HG03175 (cell line): ENCODE data around the gene SPATA6.
"Not testable (repeated sequence)": the region's sequence is repeated elsewhere in the genome, so short reads cannot be mapped to it uniquely, and the experiment has no call there.

Source experiments
- ATAC-seq: cut with Tn5 transposase; IDR thresholded peaks from one replicate; pipeline ENCODE4 v1.9.1; 2021; ENCODE audit warnings: mild to moderate bottlenecking, moderate library complexity; ENCODE audit not compliant: unreplicated experiment

The SPATA6 gene

GRCh38 chr1:48471691-48472576, at the start of gene SPATA6:
Gene SPATA6 (minus strand): TSS chr1:48472204. CDS start chr1:48472008, 196 bp downstream.
- ATAC-seq = peak; percentile 99

GRCh38 chr1:48519896-48520295, 47.9 kb upstream of the SPATA6 start:
- not testable (repeated sequence) for ATAC-seq

GRCh38 chr1:48506870-48507269, 34.9 kb upstream of the SPATA6 start:
- no peak for ATAC-seq

- no peak for ATAC-seq
Observed at GRCh38 chr1:48500541-48501450, 28.8 kb upstream of the SPATA6 start.

- ATAC-seq = no peak
Observed at GRCh38 chr1:48499211-48499735, 27.3 kb upstream of the SPATA6 start.

GRCh38 chr1:48498096-48498791, 26.2 kb upstream of the SPATA6 start:
- ATAC-seq = peak; percentile 84

- ATAC-seq = no peak
Observed at GRCh38 chr1:48495911-48496310, 23.9 kb upstream of the SPATA6 start.

- no peak for ATAC-seq
Observed at GRCh38 chr1:48495166-48495565, 23.2 kb upstream of the SPATA6 start.

GRCh38 chr1:48493970-48494769, 22.2 kb upstream of the SPATA6 start:
- ATAC-seq = no peak

GRCh38 chr1:48493041-48493440, 21.0 kb upstream of the SPATA6 start:
- no peak for ATAC-seq

- ATAC-seq = no peak
Observed at GRCh38 chr1:48492392-48492791, 20.4 kb upstream of the SPATA6 start.

GRCh38 chr1:48488721-48489120, 16.7 kb upstream of the SPATA6 start:
- no peak for ATAC-seq

GRCh38 chr1:48480504-48480903, 8.5 kb upstream of the SPATA6 start:
- no peak for ATAC-seq

- not testable (repeated sequence) for ATAC-seq
Observed at GRCh38 chr1:48480023-48480422, 8.0 kb upstream of the SPATA6 start.

- no peak for ATAC-seq
Observed at GRCh38 chr1:48472638-48473037, 634 bp upstream of the SPATA6 start.

- no peak for ATAC-seq
Observed at GRCh38 chr1:48470950-48471690, 884 bp downstream of the SPATA6 start.

- ATAC-seq = no peak
Observed at GRCh38 chr1:48470481-48470855, 1.5 kb downstream of the SPATA6 start.

GRCh38 chr1:48469616-48470480, 2.2 kb downstream of the SPATA6 start:
- ATAC-seq = no peak
